H1 (cell line): ENCODE measurements around the gene PRMT1. TPM values are rescaled to one million over a fixed set of nuclear protein-coding genes. Genes with fewer than 3 reads are reported as not detected.
A peak's percentile ranks its signal among the peaks of the same experiment; 100 is the strongest.

Experiments
- CREB1 ChIP-seq: IDR thresholded peaks from 2 replicates; pipeline ENCODE4 v1.6.1; 2012; ENCODE audit warnings: inconsistent platforms
- EP300 ChIP-seq, 2 experiments: IDR thresholded peaks; 1 replicate in 1 of 2; 2 replicates in 1 of 2; pipeline ENCODE4 v1.6.1; 2011 to 2012; ENCODE audit warnings: low read depth in 2 of 2, low read length in 2 of 2, mild to moderate bottlenecking in 2 of 2, borderline replicate concordance in 1 of 2, inconsistent platforms in 1 of 2, moderate library complexity in 1 of 2
- GTF2F1 ChIP-seq: IDR thresholded peaks from 2 replicates; pipeline ENCODE4 v1.6.1; 2012; ENCODE audit warnings: low read depth, low read length, improper control_type of control experiment, borderline replicate concordance
- KDM1A ChIP-seq: fragments of 200-600, 300-600 bp; sonication (generic); IDR thresholded peaks from 2 replicates; pipeline ENCODE4 v1.7.1; 2016; ENCODE audit warnings: mild to moderate bottlenecking, low read length, borderline replicate concordance
- KDM4A ChIP-seq: IDR thresholded peaks from one replicate; pipeline ENCODE4 v1.7.1; 2012; ENCODE audit warnings: low read depth, mild to moderate bottlenecking, moderate library complexity, low read length, inconsistent platforms; ENCODE audit not compliant: severe bottlenecking
- MAFK ChIP-seq: IDR thresholded peaks from 2 replicates; pipeline ENCODE4 v1.6.1; 2012; ENCODE audit warnings: low read depth, mild to moderate bottlenecking, improper control_type of control experiment, low read length
- POLR2AphosphoS5 ChIP-seq: IDR thresholded peaks from 2 replicates; pipeline ENCODE4 v1.6.1; 2011; ENCODE audit warnings: low read depth, low read length
- SP1 ChIP-seq: IDR thresholded peaks from 2 replicates; pipeline ENCODE4 v1.6.1; 2011; ENCODE audit warnings: low read depth, low read length
- SP2 ChIP-seq: IDR thresholded peaks from 2 replicates; pipeline ENCODE4 v1.6.1; 2012; ENCODE audit warnings: mild to moderate bottlenecking, low read length, inconsistent platforms
- polyA plus RNA-seq, 7 experiments: library from polyadenylated mRNA; depleted of rRNA in 3 of 7; stranded (reverse) in 5 of 7; unstranded in 2 of 7; fragments of >200 nt in 5 of 7; fragments of 200-250 nt in 2 of 7; gene quantifications; 1 replicate in 5 of 7; 2 replicates in 1 of 7; 4 replicates in 1 of 7; pipeline versions ENCODE4 v1.2.1 to v1.2.3, GENCODE V29; 2011 to 2013; ENCODE audit warnings: missing spikeins in 2 of 7, mixed read lengths in 2 of 7
- total RNA-seq: library from RNA; stranded (reverse); fragmentation: NEBNext Ultra II Directional; extraction: Animal tissue kit (Norgen Biotek cat#: 25700); gene quantifications from 2 replicates; pipeline ENCODE4 v1.2.1, GENCODE V29; 2021

PRMT1 gene
- total and polyA plus RNA-seq, 2 of the 8 experiments (the other 6 are each of a cell fraction or from before 2014, with no cell fraction given) = 561 to 1,215 TPM

GRCh38 chr19:49664171-49665035, 12.7 kb upstream of the PRMT1 start (continued):
- TF ChIP-seq SP1 (peak; percentile 46; the same call in 1 of the 2 replicates), KDM4A (peak; percentile 52), CREB1 (peak; percentile 48; the same call in 1 of the 2 replicates), SP2 (no peak), EP300 (IDR thresholded peaks at IDR 0.05; ENCODE audit: borderline replicate concordance in 1 of 2, low read depth in 2 of 2, low read length in 2 of 2) (no peak), MAFK (no peak), GTF2F1 (no peak), POLR2AphosphoS5 (peak; percentile 59), KDM1A (no peak; the same call in 1 of the 2 replicates)
